Stimulated activated CD8-positive, alpha-beta memory T cell treated with anti-CD3 and anti-CD28 coated beads, Interleukin-4, amount 100 ng/mL, for 24 hours (primary cell): ENCODE data around the gene ANKRD24.
"Not testable (repeated sequence)": the region's sequence is repeated elsewhere in the genome, so short reads cannot be mapped to it uniquely, and the experiment has no call there.

Experiments
- DNase-seq: peaks from one replicate; pipeline ENCODE4 v3.0.0-alpha.2; 2020; ENCODE audit warnings: low read depth

ANKRD24 gene

GRCh38 chr19:4197625-4198466 is 15.4 kb downstream of the ANKRD24 start:
- no peak for DNase-seq

- DNase-seq = no peak
Measured at GRCh38 chr19:4198467-4199126, 16.1 kb downstream of the ANKRD24 start.

- DNase-seq = no peak
Measured at GRCh38 chr19:4199699-4200293, 17.3 kb downstream of the ANKRD24 start.

- DNase-seq = no peak
Measured at GRCh38 chr19:4200940-4201542, 18.6 kb downstream of the ANKRD24 start.

GRCh38 chr19:4201798-4202197 is 19.3 kb downstream of the ANKRD24 start:
- no peak for DNase-seq

GRCh38 chr19:4206818-4207484 is 24.5 kb downstream of the ANKRD24 start:
- no peak for DNase-seq

GRCh38 chr19:4208385-4209094 is 26.1 kb downstream of the ANKRD24 start:
- no peak for DNase-seq

GRCh38 chr19:4210166-4210731 is 27.8 kb downstream of the ANKRD24 start:
- no peak for DNase-seq

- DNase-seq = no peak
Measured at GRCh38 chr19:4213116-4213515, 30.6 kb downstream of the ANKRD24 start.

- no peak for DNase-seq
Measured at GRCh38 chr19:4215807-4216206, 33.3 kb downstream of the ANKRD24 start.

GRCh38 chr19:4216846-4217245 is 34.4 kb downstream of the ANKRD24 start:
- no peak for DNase-seq

- no peak for DNase-seq
Measured at GRCh38 chr19:4217429-4218264, 35.2 kb downstream of the ANKRD24 start.

GRCh38 chr19:4218523-4218922 is 36.0 kb downstream of the ANKRD24 start:
- not testable (repeated sequence) for DNase-seq

GRCh38 chr19:4220188-4220587 is 37.7 kb downstream of the ANKRD24 start:
- DNase-seq = no peak

GRCh38 chr19:4224470-4224869 is 42.0 kb downstream of the ANKRD24 start:
- no peak for DNase-seq

- no peak for DNase-seq
Measured at GRCh38 chr19:4225885-4226284, 43.4 kb downstream of the ANKRD24 start.

GRCh38 chr19:4227771-4228170 is 45.3 kb downstream of the ANKRD24 start:
- no peak for DNase-seq

- DNase-seq = no peak
Measured at GRCh38 chr19:4228765-4229178, 46.3 kb downstream of the ANKRD24 start.

- DNase-seq = peak; percentile 51
Measured at GRCh38 chr19:4229179-4229931, 46.9 kb downstream of the ANKRD24 start, which contains the start of gene EBI3. Gene EBI3, plus strand, starts transcription at chr19:4229523. Its CDS starts 28 bp downstream, at chr19:4229551.
